ENCODE results near the gene PRPF39. TPM values are rescaled to one million over a fixed set of nuclear protein-coding genes. Genes with fewer than 3 reads are reported as not detected.

The PRPF39 gene
- total RNA-seq, 1 experiment from 2014 or later = 59.8 TPM

DNA sequence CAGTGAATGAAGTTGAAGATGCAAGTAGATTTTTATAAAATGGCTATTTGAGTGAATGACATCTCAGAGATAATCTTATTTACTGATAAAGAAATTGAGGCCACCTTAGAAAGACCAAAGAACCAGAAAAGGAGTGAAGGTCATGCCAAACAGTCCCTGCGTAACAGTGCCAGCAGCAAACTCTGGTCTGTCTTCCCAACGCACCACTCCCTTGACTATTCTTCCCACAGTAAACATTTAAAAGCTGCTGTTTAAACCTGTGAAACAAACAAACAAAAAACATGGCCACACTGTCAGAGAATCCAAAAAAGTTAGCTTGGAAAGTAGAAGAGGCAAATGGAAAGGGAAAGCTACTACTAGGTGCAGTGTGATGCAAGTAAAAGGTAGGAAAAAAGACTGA is 1.5 kb upstream of the PRPF39 start:
- H3K4me3 Mint-ChIP-seq = no peak overlapping the region
- no peak overlapping the region for H3K18ac ChIP-seq (ENCODE audit: insufficient read length, low read depth, low read length)
- no peak overlapping the region for H4K91ac ChIP-seq (ENCODE audit: insufficient read length, low read depth, low read length)
- H3K14ac ChIP-seq (ENCODE audit: insufficient read depth, low read length) = no peak overlapping the region
- H3K9ac ChIP-seq (ENCODE audit: extremely low read depth, insufficient read length, low read length) = no peak overlapping the region
- H2BK120ac ChIP-seq (ENCODE audit: low read depth, low read length, poor library complexity, severe bottlenecking) = no peak overlapping the region
- H3K23me2 ChIP-seq (ENCODE audit: insufficient read length, low read depth, low read length, poor library complexity, severe bottlenecking) = peaks cover 3% of the 10 kb centered on the region
- no peak overlapping the region for H4K8ac ChIP-seq (replicated peaks; ENCODE audit: insufficient read length, low read depth, low read length)
- WGBS (ENCODE audit: extremely low coverage, insufficient read length, low lambda C conversion rate) = no CpG with 5 or more reads among the region's 2 CpGs
- H2BK20ac ChIP-seq (ENCODE audit: low read depth, low read length, poor library complexity, severe bottlenecking) = no peak overlapping the region
- no peak overlapping the region for H3K56ac ChIP-seq (ENCODE audit: insufficient read length, low read depth, low read length)
- no peak overlapping the region for H3T11ph ChIP-seq (ENCODE audit: low read length)
- H2AK5ac ChIP-seq (ENCODE audit: insufficient read length, low read length) = no peak overlapping the region
- H3K4ac ChIP-seq (ENCODE audit: low read depth, low read length) = no peak overlapping the region
- H3K27ac ChIP-seq (ENCODE audit: insufficient read length, low read depth, low read length) = no peak overlapping the region
- no peaks in the 10 kb centered on the region for H3K27me3 ChIP-seq (ENCODE audit: insufficient read depth, low read length)
- H3K27me3 Mint-ChIP-seq (ENCODE audit: low read depth) = no peaks in the 10 kb centered on the region; the same call in 1 of the 2 replicates
- H2BK15ac ChIP-seq (ENCODE audit: low read depth, low read length) = no peak overlapping the region
- no peaks in the 10 kb centered on the region for H3K4me1 ChIP-seq (ENCODE audit: insufficient read depth, low read length)
- H4K20me1 ChIP-seq (ENCODE audit: control insufficient read depth, insufficient read depth, insufficient read length) = no peaks in the 10 kb centered on the region
- H3K9me3 Mint-ChIP-seq = no peaks in the 10 kb centered on the region; a peak in 1 of 5 replicates
- H3K4me1 Mint-ChIP-seq = peaks cover 23 to 36% of the 10 kb centered on the region in 2 experiments
- H3K36me3 Mint-ChIP-seq (ENCODE audit: insufficient read depth in 1 of 3, low read depth in 3 of 3) = peaks cover 0 to 19% (median 3%) of the 10 kb centered on the region in 3 experiments; a peak in 6 of 7 replicates
- H2AFZ ChIP-seq (ENCODE audit: low read length) = no peak overlapping the region
- TF ChIP-seq, protein P1, sequence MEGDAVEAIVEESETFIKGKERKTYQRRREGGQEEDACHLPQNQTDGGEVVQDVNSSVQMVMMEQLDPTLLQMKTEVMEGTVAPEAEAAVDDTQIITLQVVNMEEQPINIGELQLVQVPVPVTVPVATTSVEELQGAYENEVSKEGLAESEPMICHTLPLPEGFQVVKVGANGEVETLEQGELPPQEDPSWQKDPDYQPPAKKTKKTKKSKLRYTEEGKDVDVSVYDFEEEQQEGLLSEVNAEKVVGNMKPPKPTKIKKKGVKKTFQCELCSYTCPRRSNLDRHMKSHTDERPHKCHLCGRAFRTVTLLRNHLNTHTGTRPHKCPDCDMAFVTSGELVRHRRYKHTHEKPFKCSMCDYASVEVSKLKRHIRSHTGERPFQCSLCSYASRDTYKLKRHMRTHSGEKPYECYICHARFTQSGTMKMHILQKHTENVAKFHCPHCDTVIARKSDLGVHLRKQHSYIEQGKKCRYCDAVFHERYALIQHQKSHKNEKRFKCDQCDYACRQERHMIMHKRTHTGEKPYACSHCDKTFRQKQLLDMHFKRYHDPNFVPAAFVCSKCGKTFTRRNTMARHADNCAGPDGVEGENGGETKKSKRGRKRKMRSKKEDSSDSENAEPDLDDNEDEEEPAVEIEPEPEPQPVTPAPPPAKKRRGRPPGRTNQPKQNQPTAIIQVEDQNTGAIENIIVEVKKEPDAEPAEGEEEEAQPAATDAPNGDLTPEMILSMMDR (conservative IDR thresholded peaks at IDR 0.05) = no peak
- H3K23ac ChIP-seq (ENCODE audit: insufficient read length, low read depth, low read length) = no peak overlapping the region
- H4K5ac ChIP-seq (ENCODE audit: insufficient read length, low read depth, low read length) = no peak overlapping the region
- DNase-seq = no peak
- no peak overlapping the region; a peak in 1 of 7 replicates for H3K27ac Mint-ChIP-seq
- no peaks in the 10 kb centered on the region for H3K9me3 ChIP-seq (ENCODE audit: control insufficient read depth, low read depth, low read length)
- no peak overlapping the region for H3K4me2 ChIP-seq (ENCODE audit: insufficient read depth, insufficient read length, low read length)
- H3K79me1 ChIP-seq (ENCODE audit: insufficient read depth, low read depth, low read length, poor library complexity, severe bottlenecking) = no peaks in the 10 kb centered on the region
- peaks cover 26% of the 10 kb centered on the region; the same call in 1 of the 2 replicates for H3K79me2 ChIP-seq (ENCODE audit: insufficient read depth, low read length)
- no peak overlapping the region for H2BK5ac ChIP-seq (ENCODE audit: insufficient read length, low read length)
- no peak overlapping the region for H2BK12ac ChIP-seq (ENCODE audit: insufficient read length, low read depth, low read length)

Measured in H9 (cell line).